Panc1 (cell line): Measurements from ENCODE around the gene ZNF446. TPM values are rescaled to one million over a fixed set of nuclear protein-coding genes. Genes with fewer than 3 reads are reported as not detected.

Source experiments
- ATAC-seq: fragments of 200-7000 bp; cut with Tn5 transposase; 2 replicates; pipeline ENCODE4 v1.9.1; 2020; ENCODE audit warnings: mild to moderate bottlenecking, moderate library complexity
- BruUV-seq: library from RNA; stranded (reverse); fragments of 400-500 nt; replicated peaks from 2 replicates; lab custom pipeline; 2021; lab: Mats Ljungman, UMichigan
- CTCF ChIA-PET: fragments of 300-600 bp; sonication (Branson Sonifier 250); formaldehyde crosslinking; loops from one replicate; lab custom pipeline; 2022; ENCODE audit warnings: antibody characterized with exemption; lab: Charles Lee
- POLR2A ChIA-PET: fragments of 300-600 bp; sonication (Branson Sonifier 250); formaldehyde crosslinking; loops from one replicate; lab custom pipeline; 2022; ENCODE audit warnings: antibody characterized with exemption; lab: Charles Lee
- DNase-seq: peaks from one replicate; pipeline ENCODE4 v3.0.0-alpha.2; 2010; ENCODE audit warnings: low read depth, low spot score
- H3K27ac ChIP-seq: 2 replicates; pipeline ENCODE4 v1.5.1; 2011; ENCODE audit warnings: mild to moderate bottlenecking, low read length, inconsistent platforms
- H3K27me3 ChIP-seq: fragments of 200-500 bp; sonication (Bioruptor generic); 2 replicates; pipeline ENCODE4 v1.6.0; 2014; ENCODE audit warnings: low read length, inconsistent platforms; ENCODE audit not compliant: control insufficient read depth, insufficient read depth
- H3K36me3 ChIP-seq: fragments of 200-500 bp; sonication (Bioruptor generic); 2 replicates; pipeline ENCODE4 v1.5.1; 2014; ENCODE audit warnings: inconsistent platforms, mild to moderate bottlenecking, low read length, moderate library complexity; ENCODE audit not compliant: control insufficient read depth, insufficient read depth
- H3K4me1 ChIP-seq: 2 replicates; pipeline ENCODE4 v1.5.1; 2011; ENCODE audit warnings: inconsistent platforms, mild to moderate bottlenecking, low read length, moderate library complexity; ENCODE audit not compliant: control insufficient read depth, insufficient read depth
- H3K4me3 ChIP-seq, 2 experiments: 2 replicates each; pipeline ENCODE4 v1.5.1; 2011 to 2012; ENCODE audit warnings: low read depth in 2 of 2, low read length in 2 of 2, mild to moderate bottlenecking in 2 of 2, inconsistent platforms in 1 of 2, moderate library complexity in 1 of 2
- H3K9me3 ChIP-seq: fragments of 200-500 bp; sonication (Bioruptor generic); 2 replicates; pipeline ENCODE4 v1.5.1; 2014; ENCODE audit warnings: low read depth, mild to moderate bottlenecking, inconsistent platforms, low read length, moderate library complexity; ENCODE audit not compliant: control insufficient read depth, insufficient read depth
- CTCF ChIP-seq: fragments of 450-650 bp; IDR thresholded peaks from 2 replicates; pipeline ENCODE4 v1.5.1; 2017; ENCODE audit warnings: mild to moderate bottlenecking
- POLR2AphosphoS5 ChIP-seq: IDR thresholded peaks from 2 replicates; pipeline ENCODE4 v1.6.1; 2012; ENCODE audit warnings: mild to moderate bottlenecking, low read depth, low read length, moderate library complexity
- REST ChIP-seq, 2 experiments: IDR thresholded peaks; 2 replicates each; pipeline ENCODE4 v1.6.1; 2011 to 2012; ENCODE audit warnings: low read depth in 2 of 2, control low read depth in 1 of 2, low read length in 1 of 2, mild to moderate bottlenecking in 1 of 2, moderate library complexity in 1 of 2; ENCODE audit not compliant: insufficient read depth in 1 of 2
- SIN3A ChIP-seq: IDR thresholded peaks from 2 replicates; pipeline ENCODE4 v1.6.1; 2012; ENCODE audit warnings: low read depth, mild to moderate bottlenecking, low read length, moderate library complexity, borderline replicate concordance; ENCODE audit not compliant: insufficient read depth
- TCF7L2 ChIP-seq: IDR thresholded peaks from 2 replicates; pipeline ENCODE4 v1.6.1; 2011; ENCODE audit warnings: mild to moderate bottlenecking, low read depth, low read length, inconsistent platforms
- in situ Hi-C: cut with HindIII; loops from 2 replicates; pipeline ENCODE4 v1.10.0; 2016; ENCODE audit warnings: low sequenced_read_pairs, low pct_unique_long_range_greater_than_20kb
- intact Hi-C: fragments of 100-400 bp; cut with micrococcal nuclease; formaldehyde crosslinking; loops from one replicate; pipeline ENCODE4 v1.10.0; 2022; ENCODE audit not compliant: unreplicated experiment
- total RNA-seq: library from RNA; stranded (reverse); gene quantifications from one replicate; pipeline ENCODE4 v1.2.1, GENCODE V29; 2021; ENCODE audit not compliant: unreplicated experiment

The ZNF446 gene
- total RNA-seq, 1 experiment from 2014 or later = 20.7 TPM

GRCh38 chr19:58482372-58482771 is 6.2 kb downstream of the ZNF446 start:
- Histone ChIP-seq H3K4me3 (no peak overlapping the region), H3K27ac (no peak overlapping the region), H3K36me3 (no peaks in the 10 kb centered on the region), H3K4me1 (no peaks in the 10 kb centered on the region), H3K27me3 (no peaks in the 10 kb centered on the region), H3K9me3 (no peaks in the 10 kb centered on the region)
- no TSS peak for BruUV-seq
- intact Hi-C loops = no loop called here
- in situ Hi-C loops = no loop called here
- CTCF ChIA-PET = no interaction called here
- TF ChIP-seq TCF7L2 (no peak), SIN3A (no peak), POLR2AphosphoS5 (no peak), REST (IDR thresholded peaks at IDR 0.05; ENCODE audit: insufficient read depth in 1 of 2, low read depth in 2 of 2, low read length in 1 of 2) (no peak), CTCF (no peak)
- no peak for DNase-seq
- ATAC-seq = no peak
- POLR2A ChIA-PET = interaction anchor here (0.9 kb wide), 1 partner anchor 13 kb away, joined by 4 read pairs; no protein-coding TSS in a partner anchor

- no TSS peak for BruUV-seq
These were observed 7.6 kb downstream of the ZNF446 start for GRCh38 chr19:58483776-58484175.

More at GRCh38 chr19:58483776-58484175, 7.6 kb downstream of the ZNF446 start:
- in situ Hi-C loops = no loop called here
- no peak for ATAC-seq
- Histone ChIP-seq H3K4me3 (no peak overlapping the region), H3K36me3 (no peaks in the 10 kb centered on the region), H3K27ac (no peak overlapping the region), H3K9me3 (no peaks in the 10 kb centered on the region), H3K4me1 (no peaks in the 10 kb centered on the region), H3K27me3 (no peaks in the 10 kb centered on the region)
- DNase-seq = no peak
- ChIA-PET CTCF (interaction anchor here (0.7 kb wide), 1 partner anchor 68 kb away, joined by 4 read pairs; no protein-coding TSS in a partner anchor), POLR2A (interaction anchor here (0.7 kb wide), 1 partner anchor 12 kb away, joined by 6 read pairs; no protein-coding TSS in a partner anchor)
- TF ChIP-seq SIN3A = no peak
- no peak for TF ChIP-seq CTCF
- no peak for TF ChIP-seq REST (IDR thresholded peaks at IDR 0.05; ENCODE audit: insufficient read depth in 1 of 2, low read depth in 2 of 2, low read length in 1 of 2)
- TF ChIP-seq TCF7L2 = no peak
- TF ChIP-seq POLR2AphosphoS5 = no peak
- intact Hi-C loops = no loop called here
